IMR-90 (cell line): ENCODE measurements around the gene NCDN. TPM values are rescaled to one million over a fixed set of nuclear protein-coding genes. Genes with fewer than 3 reads are reported as not detected.

Source experiments
- ATAC-seq: fragments of 200-7000 bp; cut with Tn5 transposase; 2 replicates; pipeline ENCODE4 v1.9.1; 2020; ENCODE audit warnings: low read depth, mild to moderate bottlenecking, moderate library complexity
- BruUV-seq: library from RNA; stranded (reverse); fragments of 400-500 nt; replicated peaks from 2 replicates; lab custom pipeline; 2021; lab: Mats Ljungman, UMichigan
- CTCF ChIA-PET: fragments of 300-600 bp; formaldehyde crosslinking; extraction: SDS; loops from one replicate; lab custom pipeline; 2021; ENCODE audit warnings: antibody characterized with exemption; lab: Yijun Ruan, JAX
- POLR2A ChIA-PET: fragments of 300-600 bp; sonication (Branson Sonifier 250); formaldehyde crosslinking; loops from one replicate; lab custom pipeline; 2022; ENCODE audit warnings: antibody characterized with exemption; ENCODE audit not compliant: unreplicated experiment; lab: Charles Lee
- DNase-seq: peaks from one replicate; pipeline ENCODE4 v3.0.0; 2013
- H2AFZ ChIP-seq: replicated peaks from 2 replicates; pipeline ENCODE3; 2013; ENCODE audit warnings: low read length, mild to moderate bottlenecking; ENCODE audit not compliant: poor library complexity
- H2AK5ac ChIP-seq: 2 replicates; pipeline ENCODE4 v1.6.1; 2013; ENCODE audit warnings: low read depth, low read length, inconsistent platforms
- H2AK9ac ChIP-seq: replicated peaks from 2 replicates; pipeline ENCODE3; 2013; ENCODE audit warnings: mild to moderate bottlenecking, low read depth, low read length, moderate library complexity; ENCODE audit not compliant: poor library complexity
- H2BK120ac ChIP-seq: 2 replicates; pipeline ENCODE4 v1.6.1; 2013; ENCODE audit warnings: low read depth, low read length, inconsistent platforms
- H2BK15ac ChIP-seq: 3 replicates; pipeline ENCODE4 v1.6.1; 2013; ENCODE audit warnings: low read depth, low read length, inconsistent platforms
- H2BK20ac ChIP-seq: 2 replicates; pipeline ENCODE4 v1.6.1; 2013; ENCODE audit warnings: low read depth, mild to moderate bottlenecking, inconsistent platforms, low read length, moderate library complexity
- H2BK5ac ChIP-seq: 2 replicates; pipeline ENCODE4 v1.6.1; 2013; ENCODE audit warnings: mild to moderate bottlenecking, low read depth, low read length, inconsistent platforms; ENCODE audit not compliant: poor library complexity, severe bottlenecking
- H3K14ac ChIP-seq: replicated peaks from 2 replicates; pipeline ENCODE4 v1.6.1; 2013; ENCODE audit warnings: low read depth, low read length, inconsistent platforms
- H3K18ac ChIP-seq: 2 replicates; pipeline ENCODE4 v1.6.1; 2013; ENCODE audit warnings: low read depth, low read length, control low read depth
- H3K23ac ChIP-seq: 2 replicates; pipeline ENCODE4 v1.6.1; 2013; ENCODE audit warnings: low read depth, low read length, inconsistent platforms
- H3K27ac ChIP-seq: 2 replicates; pipeline ENCODE4 v1.5.1; 2013; ENCODE audit warnings: mild to moderate bottlenecking, control low read depth, low read length; ENCODE audit not compliant: insufficient read depth
- H3K27me3 ChIP-seq: 2 replicates; pipeline ENCODE4 v1.6.1; 2013; ENCODE audit warnings: low read length; ENCODE audit not compliant: control insufficient read depth, insufficient read depth
- H3K36me3 ChIP-seq: 2 replicates; pipeline ENCODE4 v1.6.1; 2013; ENCODE audit warnings: low read length, mixed read lengths; ENCODE audit not compliant: control insufficient read depth, insufficient read depth
- H3K4ac ChIP-seq: 2 replicates; pipeline ENCODE4 v1.6.1; 2013; ENCODE audit warnings: low read depth, low read length, inconsistent platforms
- H3K4me1 ChIP-seq: 2 replicates; pipeline ENCODE4 v1.6.1; 2013; ENCODE audit warnings: low read length, mixed read lengths; ENCODE audit not compliant: control insufficient read depth, insufficient read depth
- H3K4me2 ChIP-seq: 2 replicates; pipeline ENCODE4 v1.6.1; 2013; ENCODE audit warnings: low read depth, mild to moderate bottlenecking, control low read depth, low read length, moderate library complexity
- H3K4me3 ChIP-seq: 2 replicates; pipeline ENCODE4 v1.5.1; 2013; ENCODE audit warnings: low read depth, mild to moderate bottlenecking, control low read depth, low read length, moderate library complexity; ENCODE audit not compliant: insufficient read depth
- H3K56ac ChIP-seq: 2 replicates; pipeline ENCODE4 v1.6.1; 2013; ENCODE audit warnings: low read length, inconsistent platforms; ENCODE audit not compliant: insufficient read depth; ENCODE audit errors: extremely low read depth
- H3K79me1 ChIP-seq, 2 experiments: 2 replicates each; pipeline ENCODE4 v1.6.1; 2013; ENCODE audit warnings: low read length in 2 of 2, inconsistent platforms in 1 of 2, low read depth in 1 of 2
- H3K9ac ChIP-seq: 2 replicates; pipeline ENCODE4 v1.6.1; 2013; ENCODE audit warnings: low read depth, low read length, control low read depth
- H3K9me1 ChIP-seq: 2 replicates; pipeline ENCODE4 v1.6.1; 2013; ENCODE audit warnings: low read length, inconsistent platforms; ENCODE audit not compliant: insufficient read depth
- H3K9me3 ChIP-seq: 2 replicates; pipeline ENCODE4 v1.6.1; 2013; ENCODE audit warnings: low read length; ENCODE audit not compliant: control insufficient read depth, insufficient read depth
- H4K20me1 ChIP-seq: 2 replicates; pipeline ENCODE4 v1.6.1; 2013; ENCODE audit warnings: low read length, inconsistent platforms; ENCODE audit not compliant: insufficient read depth
- H4K5ac ChIP-seq: 2 replicates; pipeline ENCODE4 v1.6.1; 2013; ENCODE audit warnings: mild to moderate bottlenecking, low read depth, low read length, control low read depth
- H4K8ac ChIP-seq, 2 experiments: 2 replicates each; pipeline ENCODE4 v1.6.1; 2013; ENCODE audit warnings: low read depth in 2 of 2, low read length in 2 of 2, control low read depth in 1 of 2, inconsistent platforms in 1 of 2
- H4K91ac ChIP-seq: 2 replicates; pipeline ENCODE4 v1.6.1; 2013; ENCODE audit warnings: low read depth, low read length, inconsistent platforms; ENCODE audit not compliant: insufficient read depth
- CEBPB ChIP-seq: IDR thresholded peaks from 2 replicates; pipeline ENCODE4 v1.6.1; 2012; ENCODE audit warnings: low read depth, low read length, improper control_type of control experiment
- MAFK ChIP-seq: IDR thresholded peaks from 2 replicates; pipeline ENCODE4 v1.6.1; 2012; ENCODE audit warnings: low read depth, low read length, improper control_type of control experiment
- MAZ ChIP-seq: IDR thresholded peaks from 2 replicates; pipeline ENCODE4 v1.6.1; 2012; ENCODE audit warnings: low read depth, mild to moderate bottlenecking, low read length, improper control_type of control experiment, moderate library complexity, borderline replicate concordance
- MXI1 ChIP-seq: IDR thresholded peaks from 2 replicates; pipeline ENCODE4 v1.6.1; 2012; ENCODE audit warnings: low read depth, mild to moderate bottlenecking, low read length, moderate library complexity, borderline replicate concordance
- NFE2L2 ChIP-seq: fragments of 150-350 bp; IDR thresholded peaks from 2 replicates; pipeline ENCODE4 v1.6.1; 2016; ENCODE audit warnings: low read depth, mild to moderate bottlenecking, low read length
- RAD21 ChIP-seq: IDR thresholded peaks from 2 replicates; pipeline ENCODE4 v1.6.1; 2012; ENCODE audit warnings: low read length, improper control_type of control experiment
- RCOR1 ChIP-seq: IDR thresholded peaks from 2 replicates; pipeline ENCODE4 v1.6.1; 2012; ENCODE audit warnings: mild to moderate bottlenecking, low read length, improper control_type of control experiment; ENCODE audit not compliant: insufficient replicate concordance
- RFX5 ChIP-seq: IDR thresholded peaks from 2 replicates; pipeline ENCODE4 v1.8.0; 2012; ENCODE audit warnings: low read depth, mild to moderate bottlenecking, low read length, moderate library complexity
- SMC3 ChIP-seq: fragments of 150-350 bp; IDR thresholded peaks from 2 replicates; pipeline ENCODE4 v1.6.1; 2016; ENCODE audit warnings: low read depth, mild to moderate bottlenecking, antibody characterized with exemption, low read length, moderate library complexity
- WGBS, 2 experiments: methylation state at CpG; one replicate each; pipeline versions ENCODE4 v1.1.5 to v1.1.7; 2013; ENCODE audit warnings: missing lambda C conversion rate in 2 of 2; ENCODE audit not compliant: insufficient read length in 1 of 2; ENCODE audit errors: extremely low coverage in 2 of 2; 5-methylcytosine and 5-hydroxymethylcytosine counted together
- dilution Hi-C: fragments of 300-500 bp; cut with HindIII; formaldehyde crosslinking; loops from one replicate; pipeline ENCODE4 v1.14.3; 2018; ENCODE audit warnings: low sequenced_read_pairs; ENCODE audit not compliant: unreplicated experiment
- in situ Hi-C: fragments of 300-500 bp; cut with MboI; formaldehyde crosslinking; loops from 3 replicates; pipeline ENCODE4 v1.14.3; 2019; ENCODE audit warnings: low sequenced_read_pairs, inconsistent platforms, mixed read lengths
- intact Hi-C: fragments of 100-400 bp; cut with micrococcal nuclease; formaldehyde crosslinking; loops from 2 replicates; pipeline ENCODE4 v1.10.0; 2022
- polyA plus RNA-seq, 3 experiments: library from polyadenylated mRNA; depleted of rRNA; stranded (reverse); fragments of >200 nt; gene quantifications; 2 replicates each; pipeline ENCODE4 v1.2.3, GENCODE V29; 2012; ENCODE audit warnings: low replicate concordance in 1 of 3
- total RNA-seq: library from RNA; depleted of rRNA; stranded (reverse); fragments of >200 nt; gene quantifications from 2 replicates; pipeline ENCODE4 v1.2.3, GENCODE V29; 2012
- TF ChIP-seq, protein P1 (sequence below): conservative IDR thresholded peaks from 2 replicates; pipeline ENCODE4 v1.5.1; 2012; ENCODE audit warnings: mild to moderate bottlenecking, low read depth, low read length, improper control_type of control experiment
- TF ChIP-seq, protein P2 (sequence below): fragments of 150-350 bp; IDR thresholded peaks from 2 replicates; pipeline ENCODE4 v1.6.1; 2017; ENCODE audit warnings: mild to moderate bottlenecking, antibody characterized with exemption, low read length, low read depth
- TF ChIP-seq, protein P3 (sequence below): fragments of 150-350 bp; IDR thresholded peaks from 2 replicates; pipeline ENCODE4 v1.6.1; 2016; ENCODE audit warnings: low read depth, mild to moderate bottlenecking, low read length, moderate library complexity, borderline replicate concordance

Gene NCDN
- total and polyA plus RNA-seq, 2 of the 4 experiments (the other 2 are of a cell fraction) = 10.0 to 38.8 TPM

DNA sequence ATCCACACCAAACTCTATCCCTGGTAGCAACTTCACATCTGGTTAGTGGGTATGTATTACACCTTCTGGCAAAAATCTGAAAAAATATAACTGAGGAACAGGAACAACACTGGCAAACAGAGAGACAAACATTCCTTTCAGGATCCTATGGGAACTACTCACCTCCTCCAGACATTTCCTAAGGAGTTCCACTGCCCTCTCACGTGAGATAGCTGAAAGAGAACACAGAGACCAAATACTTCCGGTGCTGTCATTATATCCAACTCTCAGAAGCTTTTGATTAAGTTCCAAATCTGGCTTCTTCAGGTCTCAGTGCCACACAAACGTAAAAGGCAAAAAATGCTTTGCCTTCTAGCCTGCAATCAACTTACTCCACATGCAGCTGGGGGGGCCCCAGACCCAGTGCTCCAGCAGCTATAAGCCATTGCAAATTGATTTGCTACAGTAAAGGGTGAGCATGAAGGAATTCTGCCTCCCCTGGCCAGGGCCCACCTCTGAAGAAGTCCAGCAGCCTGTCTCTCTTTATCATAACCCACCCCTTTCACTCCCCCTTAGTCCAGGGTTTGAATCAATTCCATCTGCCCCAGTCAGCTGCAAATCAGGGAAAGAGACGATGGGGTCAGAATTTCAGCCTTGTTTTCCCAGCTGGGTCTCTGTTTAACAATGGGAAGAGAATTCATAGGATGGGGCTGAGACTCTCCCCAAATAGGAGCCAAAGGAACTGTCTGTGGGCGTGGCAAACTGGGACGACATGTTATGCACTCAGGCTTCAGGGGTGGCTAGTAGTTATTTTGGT lies 47.7 kb downstream of the NCDN start (continued):
- no peak for TF ChIP-seq RCOR1

DNA sequence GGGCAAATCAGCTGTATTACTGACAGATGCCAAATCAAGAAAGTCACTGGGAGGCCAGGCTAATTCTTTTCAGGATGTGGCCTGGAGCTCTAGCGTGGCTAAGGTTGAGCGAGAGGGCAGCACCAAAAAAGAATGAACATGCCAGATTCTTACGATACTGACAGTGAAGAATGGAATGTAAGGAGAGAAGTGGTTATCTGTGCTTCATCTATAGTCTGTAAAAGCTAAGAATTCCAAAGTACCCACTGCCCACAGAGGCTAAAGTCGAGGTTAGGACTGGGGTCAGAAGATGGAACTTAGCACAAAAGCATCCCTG lies 48.2 kb downstream of the NCDN start:
- dilution Hi-C loops = no loop called here
- in situ Hi-C loops = no loop called here
- TF ChIP-seq CEBPB = no peak
- no peak for TF ChIP-seq MAFK
- TF ChIP-seq, protein P1, sequence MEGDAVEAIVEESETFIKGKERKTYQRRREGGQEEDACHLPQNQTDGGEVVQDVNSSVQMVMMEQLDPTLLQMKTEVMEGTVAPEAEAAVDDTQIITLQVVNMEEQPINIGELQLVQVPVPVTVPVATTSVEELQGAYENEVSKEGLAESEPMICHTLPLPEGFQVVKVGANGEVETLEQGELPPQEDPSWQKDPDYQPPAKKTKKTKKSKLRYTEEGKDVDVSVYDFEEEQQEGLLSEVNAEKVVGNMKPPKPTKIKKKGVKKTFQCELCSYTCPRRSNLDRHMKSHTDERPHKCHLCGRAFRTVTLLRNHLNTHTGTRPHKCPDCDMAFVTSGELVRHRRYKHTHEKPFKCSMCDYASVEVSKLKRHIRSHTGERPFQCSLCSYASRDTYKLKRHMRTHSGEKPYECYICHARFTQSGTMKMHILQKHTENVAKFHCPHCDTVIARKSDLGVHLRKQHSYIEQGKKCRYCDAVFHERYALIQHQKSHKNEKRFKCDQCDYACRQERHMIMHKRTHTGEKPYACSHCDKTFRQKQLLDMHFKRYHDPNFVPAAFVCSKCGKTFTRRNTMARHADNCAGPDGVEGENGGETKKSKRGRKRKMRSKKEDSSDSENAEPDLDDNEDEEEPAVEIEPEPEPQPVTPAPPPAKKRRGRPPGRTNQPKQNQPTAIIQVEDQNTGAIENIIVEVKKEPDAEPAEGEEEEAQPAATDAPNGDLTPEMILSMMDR = no peak
- no peak for TF ChIP-seq RFX5
- TF ChIP-seq RCOR1 = no peak
- TF ChIP-seq, protein P2, sequence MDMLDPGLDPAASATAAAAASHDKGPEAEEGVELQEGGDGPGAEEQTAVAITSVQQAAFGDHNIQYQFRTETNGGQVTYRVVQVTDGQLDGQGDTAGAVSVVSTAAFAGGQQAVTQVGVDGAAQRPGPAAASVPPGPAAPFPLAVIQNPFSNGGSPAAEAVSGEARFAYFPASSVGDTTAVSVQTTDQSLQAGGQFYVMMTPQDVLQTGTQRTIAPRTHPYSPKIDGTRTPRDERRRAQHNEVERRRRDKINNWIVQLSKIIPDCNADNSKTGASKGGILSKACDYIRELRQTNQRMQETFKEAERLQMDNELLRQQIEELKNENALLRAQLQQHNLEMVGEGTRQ = no peak
- no peak for TF ChIP-seq MXI1
- TF ChIP-seq SMC3 = no peak
- no peak for TF ChIP-seq RAD21
- no peak for TF ChIP-seq MAZ
- TF ChIP-seq NFE2L2 = no peak
- TF ChIP-seq, protein P3, sequence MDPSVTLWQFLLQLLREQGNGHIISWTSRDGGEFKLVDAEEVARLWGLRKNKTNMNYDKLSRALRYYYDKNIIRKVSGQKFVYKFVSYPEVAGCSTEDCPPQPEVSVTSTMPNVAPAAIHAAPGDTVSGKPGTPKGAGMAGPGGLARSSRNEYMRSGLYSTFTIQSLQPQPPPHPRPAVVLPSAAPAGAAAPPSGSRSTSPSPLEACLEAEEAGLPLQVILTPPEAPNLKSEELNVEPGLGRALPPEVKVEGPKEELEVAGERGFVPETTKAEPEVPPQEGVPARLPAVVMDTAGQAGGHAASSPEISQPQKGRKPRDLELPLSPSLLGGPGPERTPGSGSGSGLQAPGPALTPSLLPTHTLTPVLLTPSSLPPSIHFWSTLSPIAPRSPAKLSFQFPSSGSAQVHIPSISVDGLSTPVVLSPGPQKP = no peak

More for the DNA sequence above, 48.2 kb downstream of the NCDN start:
- H3K9me1 ChIP-seq = peaks cover 6% of the 10 kb centered on the region; the same call in 1 of the 2 replicates
- H3K9ac ChIP-seq = no peak overlapping the region
- peaks cover 6% of the 10 kb centered on the region; the same call in 1 of the 2 replicates for H4K20me1 ChIP-seq
- no peak overlapping the region for H3K4me2 ChIP-seq
- no peak overlapping the region for H2AK5ac ChIP-seq
- no peak overlapping the region for H2BK120ac ChIP-seq
- ATAC-seq (peak; percentile 29), DNase-seq (no peak)
- no peak overlapping the region; the same call in 1 of the 2 replicates for H3K23ac ChIP-seq
- no peaks in the 10 kb centered on the region for H3K27me3 ChIP-seq
- BruUV-seq = no TSS peak
- no peak overlapping the region for H2AK9ac ChIP-seq
- H3K4me3 ChIP-seq = no peak overlapping the region
- no peak overlapping the region for H3K4ac ChIP-seq
- H4K5ac ChIP-seq = no peak overlapping the region
- H3K14ac ChIP-seq = no peak overlapping the region
- POLR2A ChIA-PET = no interaction called here
- no peak overlapping the region for H2BK5ac ChIP-seq
- intact Hi-C loops = no loop called here
- no peak overlapping the region for H2BK15ac ChIP-seq
- H4K8ac ChIP-seq = no peak overlapping the region
- H3K9me3 ChIP-seq = no peaks in the 10 kb centered on the region
- H3K56ac ChIP-seq = no peak overlapping the region
- peaks cover 39% of the 10 kb centered on the region for H3K36me3 ChIP-seq
- peaks cover 2% of the 10 kb centered on the region; the same call in 1 of the 2 replicates for H3K4me1 ChIP-seq
- no peak overlapping the region for H3K27ac ChIP-seq
- no peak overlapping the region for H2BK20ac ChIP-seq
- no peak overlapping the region for H4K91ac ChIP-seq
- H3K79me1 ChIP-seq = peaks cover 23 to 32% of the 10 kb centered on the region in 2 experiments
- CTCF ChIA-PET = interaction anchor here (1.7 kb wide), 1 partner anchor 110 kb away, joined by 4 read pairs; no protein-coding TSS in a partner anchor
- no CpG with 5 or more reads among the region's 4 CpGs for WGBS, 2 experiments
- H3K18ac ChIP-seq = no peak overlapping the region
- H2AFZ ChIP-seq = no peak overlapping the region
